GM12892 (cell line): ENCODE results near the gene STX18.
"Not testable (repeated sequence)": the region's sequence is repeated elsewhere in the genome, so short reads cannot be mapped to it uniquely, and the experiment has no call there.

Experiments
- DNase-seq: peaks from one replicate; pipeline ENCODE4 v3.0.0; 2011; ENCODE audit not compliant: insufficient read length
- FAIRE-seq: peaks from 2 replicates; lab custom pipeline; 2011; peaks lifted over from hg19 to GRCh38; lab: Jason Lieb, UNC
- POLR2A ChIP-seq: IDR thresholded peaks from 2 replicates; pipeline ENCODE4 v1.6.1; 2011; ENCODE audit warnings: low read depth, low read length, control low read depth
- POLR2AphosphoS5 ChIP-seq: IDR thresholded peaks from 2 replicates; pipeline ENCODE4 v1.6.1; 2011; ENCODE audit warnings: low read depth, low read length, control low read depth
- TAF1 ChIP-seq: IDR thresholded peaks from 2 replicates; pipeline ENCODE4 v1.6.1; 2011; ENCODE audit warnings: low read depth, mild to moderate bottlenecking, control low read depth, low read length, borderline replicate concordance

Gene STX18

GRCh38 chr4:4574792-4575191, 32.9 kb upstream of the STX18 start:
- no peak for TF ChIP-seq TAF1
- no peak for TF ChIP-seq POLR2A
- no peak for TF ChIP-seq POLR2AphosphoS5
- FAIRE-seq (no peak), DNase-seq (no peak)

- TF ChIP-seq TAF1 (no peak), POLR2A (no peak), POLR2AphosphoS5 (no peak)
- FAIRE-seq (no peak), DNase-seq (no peak)
These were observed 32.2 kb upstream of the STX18 start for GRCh38 chr4:4574052-4574451.

GRCh38 chr4:4572821-4573220, 31.0 kb upstream of the STX18 start:
- DNase-seq (no peak), FAIRE-seq (no peak)
- TF ChIP-seq TAF1 (no peak), POLR2A (no peak), POLR2AphosphoS5 (no peak)

GRCh38 chr4:4569861-4570260, 28.0 kb upstream of the STX18 start:
- FAIRE-seq, DNase-seq: not testable (repeated sequence)

GRCh38 chr4:4568806-4569427, 27.1 kb upstream of the STX18 start:
- FAIRE-seq (no peak), DNase-seq (no peak)
- TF ChIP-seq POLR2A (no peak), POLR2AphosphoS5 (no peak), TAF1 (no peak)

GRCh38 chr4:4566359-4566758, 24.5 kb upstream of the STX18 start:
- peak; percentile 21 for FAIRE-seq

GRCh38 chr4:4564522-4564921, 22.7 kb upstream of the STX18 start:
- no peak for TF ChIP-seq POLR2AphosphoS5
- TF ChIP-seq TAF1 = no peak
- no peak for TF ChIP-seq POLR2A
- DNase-seq = no peak
- no peak for FAIRE-seq

More at GRCh38 chr4:4566359-4566758, 24.5 kb upstream of the STX18 start:
- not testable (repeated sequence) for DNase-seq

- TF ChIP-seq POLR2AphosphoS5 (no peak), POLR2A (no peak), TAF1 (no peak)
- no peak for DNase-seq
- FAIRE-seq = no peak
These were observed 18.8 kb upstream of the STX18 start for GRCh38 chr4:4560642-4561041.

- DNase-seq = no peak
- no peak for FAIRE-seq
- TF ChIP-seq POLR2A (no peak), POLR2AphosphoS5 (no peak), TAF1 (no peak)
These were observed 18.3 kb upstream of the STX18 start for GRCh38 chr4:4560136-4560535.

- DNase-seq (no peak), FAIRE-seq (no peak)
- no peak for TF ChIP-seq POLR2A
- no peak for TF ChIP-seq POLR2AphosphoS5
- no peak for TF ChIP-seq TAF1
These were observed 17.7 kb upstream of the STX18 start for GRCh38 chr4:4559596-4559995.

GRCh38 chr4:4558881-4559280, 17.0 kb upstream of the STX18 start:
- TF ChIP-seq POLR2A (no peak), TAF1 (no peak), POLR2AphosphoS5 (no peak)
- DNase-seq (no peak), FAIRE-seq (no peak)

GRCh38 chr4:4555916-4556315, 14.1 kb upstream of the STX18 start:
- FAIRE-seq (no peak), DNase-seq (no peak)
- TF ChIP-seq TAF1 (no peak), POLR2AphosphoS5 (no peak), POLR2A (no peak)

- no peak for FAIRE-seq
- no peak for DNase-seq
- TF ChIP-seq POLR2A (no peak), TAF1 (no peak), POLR2AphosphoS5 (no peak)
These were observed 12.4 kb upstream of the STX18 start for GRCh38 chr4:4554234-4554633.

GRCh38 chr4:4552042-4552441, 10.2 kb upstream of the STX18 start:
- not testable (repeated sequence) for FAIRE-seq, DNase-seq

- FAIRE-seq = not testable (repeated sequence)
These were observed 8.3 kb upstream of the STX18 start for GRCh38 chr4:4550161-4550560.

More at GRCh38 chr4:4550161-4550560, 8.3 kb upstream of the STX18 start:
- DNase-seq = not testable (repeated sequence)
